Fibroblast of pulmonary artery (primary cell): ENCODE results near the gene CRIP1.
A peak's percentile ranks its signal among the peaks of the same experiment; 100 is the strongest.

Experiments
- DNase-seq: peaks from one replicate; pipeline ENCODE4 v3.0.0-alpha.2; 2010; ENCODE audit warnings: low read depth
- H3K4me3 ChIP-seq: replicated peaks from 2 replicates; pipeline ENCODE4 v1.5.1; 2011; ENCODE audit warnings: low read depth, mild to moderate bottlenecking, control low read depth, low read length, moderate library complexity
- TF ChIP-seq, protein P1 (sequence below): IDR thresholded peaks from 2 replicates; pipeline ENCODE4 v1.5.1; 2011; ENCODE audit warnings: mild to moderate bottlenecking, control low read depth, low read length, inconsistent platforms; ENCODE audit errors: missing control alignments

Gene CRIP1

GRCh38 chr14:105471823-105472485, 14.7 kb upstream of the CRIP1 start:
- TF ChIP-seq, protein P1, sequence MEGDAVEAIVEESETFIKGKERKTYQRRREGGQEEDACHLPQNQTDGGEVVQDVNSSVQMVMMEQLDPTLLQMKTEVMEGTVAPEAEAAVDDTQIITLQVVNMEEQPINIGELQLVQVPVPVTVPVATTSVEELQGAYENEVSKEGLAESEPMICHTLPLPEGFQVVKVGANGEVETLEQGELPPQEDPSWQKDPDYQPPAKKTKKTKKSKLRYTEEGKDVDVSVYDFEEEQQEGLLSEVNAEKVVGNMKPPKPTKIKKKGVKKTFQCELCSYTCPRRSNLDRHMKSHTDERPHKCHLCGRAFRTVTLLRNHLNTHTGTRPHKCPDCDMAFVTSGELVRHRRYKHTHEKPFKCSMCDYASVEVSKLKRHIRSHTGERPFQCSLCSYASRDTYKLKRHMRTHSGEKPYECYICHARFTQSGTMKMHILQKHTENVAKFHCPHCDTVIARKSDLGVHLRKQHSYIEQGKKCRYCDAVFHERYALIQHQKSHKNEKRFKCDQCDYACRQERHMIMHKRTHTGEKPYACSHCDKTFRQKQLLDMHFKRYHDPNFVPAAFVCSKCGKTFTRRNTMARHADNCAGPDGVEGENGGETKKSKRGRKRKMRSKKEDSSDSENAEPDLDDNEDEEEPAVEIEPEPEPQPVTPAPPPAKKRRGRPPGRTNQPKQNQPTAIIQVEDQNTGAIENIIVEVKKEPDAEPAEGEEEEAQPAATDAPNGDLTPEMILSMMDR, result no peak
- DNase-seq, result no peak
- H3K4me3 ChIP-seq, result no peak overlapping the region

DNA sequence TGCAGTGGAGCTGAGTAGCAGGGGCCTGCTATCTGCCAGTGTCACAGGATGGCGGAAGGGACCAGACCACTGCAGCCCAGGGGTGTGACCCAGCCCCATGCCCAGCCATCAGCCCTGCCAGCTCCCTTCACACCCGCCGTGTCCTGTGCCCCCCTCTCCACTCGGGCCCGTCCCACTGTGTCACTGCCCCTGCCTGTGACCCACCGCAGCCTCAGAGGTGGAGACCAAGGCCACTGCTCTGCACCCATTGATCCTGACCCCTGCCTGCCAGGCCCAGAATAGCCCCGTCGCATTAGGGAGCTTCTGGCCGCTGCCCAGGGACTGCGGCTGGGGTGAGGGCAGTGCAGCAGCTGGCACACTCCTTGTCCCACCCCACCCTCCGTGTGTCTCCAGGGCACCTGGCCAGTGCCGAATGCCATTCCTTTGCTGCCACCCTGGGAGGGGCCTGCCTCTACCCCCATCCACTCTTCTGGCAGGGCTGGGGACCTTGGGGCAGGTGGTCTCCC, 14.1 kb upstream of the CRIP1 start:
- no peak for DNase-seq
- TF ChIP-seq, protein P1, result no peak
- no peak overlapping the region for H3K4me3 ChIP-seq

GRCh38 chr14:105473033-105473676, 13.5 kb upstream of the CRIP1 start:
- TF ChIP-seq, protein P1, result no peak
- no peak overlapping the region for H3K4me3 ChIP-seq
- no peak for DNase-seq

GRCh38 chr14:105473677-105474482, 12.8 kb upstream of the CRIP1 start:
- TF ChIP-seq, protein P1, result no peak
- peak; percentile 91 for DNase-seq
- peak overlapping the region; percentile 52 for H3K4me3 ChIP-seq

DNA sequence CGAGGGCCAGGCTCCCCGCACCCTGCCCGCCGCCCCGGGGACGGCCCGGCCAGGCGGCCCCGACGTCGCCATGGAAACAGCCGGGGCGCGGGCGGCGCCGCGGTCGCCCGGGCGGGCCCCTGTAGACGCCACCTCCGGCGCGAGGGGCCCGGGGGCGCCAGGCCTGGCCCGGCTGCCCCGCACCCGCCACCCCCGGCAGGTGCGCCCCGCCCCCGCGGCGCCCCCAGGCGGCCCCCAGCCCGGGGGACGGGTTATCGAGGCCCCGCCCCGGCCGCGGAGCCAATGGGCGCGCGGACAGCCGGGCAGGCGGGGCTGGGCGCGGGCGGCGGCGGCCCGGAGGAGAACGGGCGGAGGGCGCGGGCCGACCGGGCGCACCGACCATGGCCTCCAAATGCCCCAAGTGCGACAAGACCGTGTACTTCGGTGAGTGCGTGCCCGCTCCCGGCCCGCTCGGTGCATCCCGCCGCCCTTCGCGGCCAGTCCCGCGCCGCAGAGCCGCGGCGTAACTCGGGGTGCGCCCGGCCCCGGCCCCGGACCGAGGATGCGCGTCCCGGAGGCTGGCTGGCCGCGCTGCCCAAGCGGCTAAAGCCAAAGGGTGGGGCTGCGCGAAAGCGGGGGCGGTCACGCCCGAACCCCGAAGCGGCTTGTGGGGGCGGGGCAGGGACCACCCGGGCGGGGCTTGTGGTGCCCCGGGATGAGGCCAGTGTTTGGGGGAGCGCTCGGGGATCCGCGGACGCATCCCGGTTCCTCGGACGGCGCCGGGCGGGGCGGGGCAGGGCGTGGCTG, 12.0 kb upstream of the CRIP1 start, which contains the start of gene CRIP2:
Gene CRIP2, plus strand, starts transcription at position 339 of the 786 bp plus-strand sequence. Its CDS starts 42 bp downstream, at position 381.
- peak within 1 kb of the TSS; percentile 75 for H3K4me3 ChIP-seq
- peak; percentile 51 for DNase-seq
- TF ChIP-seq, protein P1, result no peak
